GM12891 (cell line): ENCODE measurements around the gene B4GALT5.

ENCODE experiments used
- DNase-seq: peaks from one replicate; pipeline ENCODE4 v3.0.0; 2011; ENCODE audit warnings: low spot score; ENCODE audit not compliant: insufficient read length
- FAIRE-seq: peaks from 2 replicates; lab custom pipeline; 2011; peaks lifted over from hg19 to GRCh38; lab: Jason Lieb, UNC
- PAX5 ChIP-seq: IDR thresholded peaks from 2 replicates; pipeline ENCODE4 v1.6.1; 2011; ENCODE audit warnings: low read length, moderate library complexity, mild to moderate bottlenecking; ENCODE audit not compliant: insufficient read depth, severe bottlenecking
- POLR2A ChIP-seq: IDR thresholded peaks from 2 replicates; pipeline ENCODE4 v1.6.1; 2011; ENCODE audit warnings: low read depth, low read length, control low read depth
- POLR2AphosphoS5 ChIP-seq: IDR thresholded peaks from 2 replicates; pipeline ENCODE4 v1.6.1; 2011; ENCODE audit warnings: low read depth, low read length, control low read depth
- POU2F2 ChIP-seq: IDR thresholded peaks from 2 replicates; pipeline ENCODE4 v1.6.1; 2011; ENCODE audit warnings: low read depth, mild to moderate bottlenecking, control low read depth, low read length, moderate library complexity
- SPI1 ChIP-seq: IDR thresholded peaks from 2 replicates; pipeline ENCODE4 v1.6.1; 2011; ENCODE audit warnings: low read depth, low read length, control low read depth
- TAF1 ChIP-seq: IDR thresholded peaks from 2 replicates; pipeline ENCODE4 v1.6.1; 2011; ENCODE audit warnings: low read depth, low read length, control low read depth

The B4GALT5 gene

GRCh38 chr20:49584418-49585382 lies 129.0 kb downstream of the B4GALT5 start:
- DNase-seq: no peak
- no peak for FAIRE-seq
- TF ChIP-seq POLR2A: no peak
- TF ChIP-seq SPI1: no peak
- no peak for TF ChIP-seq POU2F2

- DNase-seq: no peak
- FAIRE-seq: no peak
- no peak for TF ChIP-seq TAF1
- no peak for TF ChIP-seq POLR2AphosphoS5
- TF ChIP-seq PAX5: no peak
- TF ChIP-seq POLR2A: no peak
- no peak for TF ChIP-seq SPI1
- no peak for TF ChIP-seq POU2F2
Observed at GRCh38 chr20:49583669-49584417, 129.8 kb downstream of the B4GALT5 start.

- FAIRE-seq (no peak), DNase-seq (no peak)
- TF ChIP-seq PAX5 (no peak), POLR2AphosphoS5 (no peak), POU2F2 (no peak), TAF1 (no peak), POLR2A (no peak), SPI1 (no peak)
Observed at GRCh38 chr20:49583343-49583668, 130.4 kb downstream of the B4GALT5 start.
